Prostate gland (tissue), 2 donors: Measurements from ENCODE around the gene RAB12.

Experiments
- POLR2A ChIP-seq: fragments of 450-650 bp; IDR thresholded peaks from one replicate; pipeline ENCODE4 v1.6.1; 2016; ENCODE audit warnings: antibody characterized with exemption, mild to moderate bottlenecking
- TF ChIP-seq, protein P1 (sequence below), 4 experiments: fragments of 200-600 bp in 2 of 4; fragments of 450-650 bp in 2 of 4; sonication (generic) in 2 of 4; IDR thresholded peaks; 1 replicate in 3 of 4; 2 replicates in 1 of 4; pipeline ENCODE4 v1.5.1; 2016 to 2019; ENCODE audit warnings: antibody characterized with exemption in 4 of 4, mild to moderate bottlenecking in 2 of 4, moderate library complexity in 2 of 4

DNA sequence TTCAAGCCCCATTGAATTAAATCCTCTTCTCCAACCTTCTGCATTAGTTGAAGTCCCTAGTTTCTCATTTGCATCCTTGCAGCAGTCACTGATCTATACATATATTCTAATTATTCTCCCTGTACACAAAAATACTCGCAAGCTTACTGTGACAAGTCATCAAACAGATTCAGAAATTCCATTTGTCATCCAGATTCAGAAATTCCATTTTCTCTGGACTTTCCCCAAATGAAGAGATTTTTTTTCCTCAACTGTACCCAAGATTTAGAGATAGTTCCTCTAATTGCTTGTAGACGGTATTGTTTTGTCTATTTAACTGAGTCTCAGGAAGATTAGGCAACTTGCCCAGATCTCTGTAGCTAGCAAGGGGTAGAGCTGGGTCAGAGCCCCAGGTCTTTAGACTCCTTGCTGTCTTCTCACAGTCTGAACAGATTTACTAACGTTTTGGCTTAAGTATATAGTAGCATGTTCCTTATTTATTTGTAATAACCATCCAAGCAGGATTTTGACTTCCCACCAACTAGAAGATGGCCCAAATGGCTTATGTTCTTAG lies 34.2 kb downstream of the RAB12 start:
- TF ChIP-seq, protein P1, sequence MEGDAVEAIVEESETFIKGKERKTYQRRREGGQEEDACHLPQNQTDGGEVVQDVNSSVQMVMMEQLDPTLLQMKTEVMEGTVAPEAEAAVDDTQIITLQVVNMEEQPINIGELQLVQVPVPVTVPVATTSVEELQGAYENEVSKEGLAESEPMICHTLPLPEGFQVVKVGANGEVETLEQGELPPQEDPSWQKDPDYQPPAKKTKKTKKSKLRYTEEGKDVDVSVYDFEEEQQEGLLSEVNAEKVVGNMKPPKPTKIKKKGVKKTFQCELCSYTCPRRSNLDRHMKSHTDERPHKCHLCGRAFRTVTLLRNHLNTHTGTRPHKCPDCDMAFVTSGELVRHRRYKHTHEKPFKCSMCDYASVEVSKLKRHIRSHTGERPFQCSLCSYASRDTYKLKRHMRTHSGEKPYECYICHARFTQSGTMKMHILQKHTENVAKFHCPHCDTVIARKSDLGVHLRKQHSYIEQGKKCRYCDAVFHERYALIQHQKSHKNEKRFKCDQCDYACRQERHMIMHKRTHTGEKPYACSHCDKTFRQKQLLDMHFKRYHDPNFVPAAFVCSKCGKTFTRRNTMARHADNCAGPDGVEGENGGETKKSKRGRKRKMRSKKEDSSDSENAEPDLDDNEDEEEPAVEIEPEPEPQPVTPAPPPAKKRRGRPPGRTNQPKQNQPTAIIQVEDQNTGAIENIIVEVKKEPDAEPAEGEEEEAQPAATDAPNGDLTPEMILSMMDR (IDR thresholded peaks at IDR 0.05) = no peak
- no peak for TF ChIP-seq POLR2A
